Stimulated activated CD8-positive, alpha-beta memory T cell treated with anti-CD3 and anti-CD28 coated beads, Interleukin-4, amount 100 ng/mL, for 1 hour (primary cell): ENCODE results near the gene ARL8A.
"Not testable (repeated sequence)": the region's sequence is repeated elsewhere in the genome, so short reads cannot be mapped to it uniquely, and the experiment has no call there.

Source experiments
- DNase-seq, 2 donors: peaks; one replicate each; pipeline ENCODE4 v3.0.0-alpha.2; 2020; ENCODE audit warnings: low read depth in 2 of 2, low spot score in 1 of 2

ARL8A gene

GRCh38 chr1:202117898-202118371 is 26.6 kb downstream of the ARL8A start:
- DNase-seq: no peak

- no peak for DNase-seq
Observed at GRCh38 chr1:202116287-202116686, 28.2 kb downstream of the ARL8A start.

- DNase-seq: no peak
Observed at GRCh38 chr1:202113690-202114300, 30.7 kb downstream of the ARL8A start.

- DNase-seq: no peak
Observed at GRCh38 chr1:202112859-202113689, 31.5 kb downstream of the ARL8A start.

- not testable (repeated sequence) for DNase-seq
Observed at GRCh38 chr1:202111589-202111988, 32.9 kb downstream of the ARL8A start.

GRCh38 chr1:202110977-202111376 is 33.6 kb downstream of the ARL8A start:
- no peak for DNase-seq

GRCh38 chr1:202107801-202108731 is 36.5 kb downstream of the ARL8A start:
- no peak for DNase-seq

GRCh38 chr1:202107321-202107761 is 37.2 kb downstream of the ARL8A start:
- DNase-seq: no peak

- DNase-seq: no peak
Observed at GRCh38 chr1:202106340-202107254, 37.9 kb downstream of the ARL8A start.

- no peak for DNase-seq
Observed at GRCh38 chr1:202105571-202106339, 38.8 kb downstream of the ARL8A start.

GRCh38 chr1:202104073-202104472 is 40.5 kb downstream of the ARL8A start:
- no peak for DNase-seq

- no peak for DNase-seq
Observed at GRCh38 chr1:202101184-202101583, 43.4 kb downstream of the ARL8A start.

GRCh38 chr1:202093858-202094257 is 50.7 kb downstream of the ARL8A start:
- no peak for DNase-seq

GRCh38 chr1:202090994-202091393 is 53.5 kb downstream of the ARL8A start:
- DNase-seq: no peak

GRCh38 chr1:202088206-202088605 is 56.3 kb downstream of the ARL8A start:
- no peak for DNase-seq

GRCh38 chr1:202086579-202087350 is 57.8 kb downstream of the ARL8A start:
- no peak for DNase-seq

GRCh38 chr1:202085682-202086373 is 58.7 kb downstream of the ARL8A start:
- DNase-seq: no peak
